GM12878 (cell line): ENCODE data around the gene LEUTX. TPM values are rescaled to one million over a fixed set of nuclear protein-coding genes. Genes with fewer than 3 reads are reported as not detected.
A peak's percentile ranks its signal among the peaks of the same experiment; 100 is the strongest.

Source experiments
- ATAC-seq: fragments of 200-7000 bp; cut with Tn5 transposase; 3 replicates; pipeline ENCODE4 v1.9.1; 2020; ENCODE audit warnings: mild to moderate bottlenecking, moderate library complexity
- BruUV-seq: library from RNA; stranded (reverse); fragments of 400-500 nt; replicated peaks from 2 replicates; lab custom pipeline; 2021; lab: Mats Ljungman, UMichigan
- CTCF ChIA-PET: fragments of 300-600 bp; sonication (Branson Sonifier 250); formaldehyde crosslinking; extraction: SDS; loops from one replicate; lab custom pipeline; 2021; ENCODE audit warnings: inconsistent platforms; lab: Yijun Ruan, JAX
- POLR2A ChIA-PET: fragments of 350-600 bp; formaldehyde crosslinking; extraction: SDS; loops from one replicate; lab custom pipeline; 2021; ENCODE audit warnings: inconsistent platforms; lab: Charles Lee
- RAD21 ChIA-PET: fragments of 300-600 bp; sonication (Branson Sonifier 250); formaldehyde crosslinking; loops from one replicate; lab custom pipeline; 2023; ENCODE audit warnings: antibody characterized with exemption; ENCODE audit not compliant: unreplicated experiment; lab: Charles Lee
- SMC1A ChIA-PET: fragments of 300-600 bp; sonication (Branson Sonifier 250); formaldehyde crosslinking; loops from one replicate; lab custom pipeline; 2023; ENCODE audit not compliant: unreplicated experiment, uncharacterized antibody; lab: Charles Lee
- DNase-seq: peaks from one replicate; pipeline ENCODE4 v3.0.0-alpha.2; 2011; ENCODE audit warnings: low read depth, low spot score
- FAIRE-seq: peaks from 3 replicates; lab custom pipeline; 2011; peaks lifted over from hg19 to GRCh38; lab: Jason Lieb, UNC
- H2AFZ ChIP-seq: 2 replicates; pipeline ENCODE4 v1.6.0; 2011; ENCODE audit warnings: low read depth, low read length, control low read depth; ENCODE audit not compliant: control insufficient read depth
- H3K27ac ChIP-seq: 2 replicates; pipeline ENCODE4 v1.5.1; 2011; ENCODE audit warnings: control low read depth; ENCODE audit not compliant: control insufficient read depth, insufficient read depth
- H3K27me3 ChIP-seq, 2 experiments: replicated peaks in 1 of 2; 2 replicates each; pipeline versions ENCODE4 v1.6.0 to v1.6.1; 2011; ENCODE audit warnings: low read length in 1 of 2; ENCODE audit not compliant: control insufficient read depth in 2 of 2, insufficient read depth in 2 of 2
- H3K36me3 ChIP-seq, 2 experiments: 2 replicates each; pipeline ENCODE4 v1.5.1; 2011; ENCODE audit warnings: low read length in 1 of 2; ENCODE audit not compliant: control insufficient read depth in 2 of 2, insufficient read depth in 2 of 2
- H3K4me1 ChIP-seq: 2 replicates; pipeline ENCODE4 v1.6.1; 2011; ENCODE audit warnings: mild to moderate bottlenecking, low read length, moderate library complexity, mixed read lengths; ENCODE audit not compliant: control insufficient read depth, insufficient read depth
- H3K4me2 ChIP-seq: 2 replicates; pipeline ENCODE4 v1.6.0; 2011; ENCODE audit warnings: control low read depth; ENCODE audit not compliant: control insufficient read depth, insufficient read depth
- H3K4me3 ChIP-seq: fragments of 200-600 bp; sonication (generic); 2 replicates; pipeline ENCODE4 v1.5.1; 2016
- H3K79me2 ChIP-seq: 2 replicates; pipeline ENCODE4 v1.6.0; 2011; ENCODE audit warnings: low read length; ENCODE audit not compliant: control insufficient read depth, insufficient read depth
- H3K9ac ChIP-seq: 2 replicates; pipeline ENCODE4 v1.8.0; 2011; ENCODE audit warnings: low read length, control low read depth, mixed read lengths; ENCODE audit not compliant: control insufficient read depth, insufficient read depth
- H3K9me3 ChIP-seq: replicated peaks from 3 replicates; pipeline ENCODE4 v1.5.1; 2011; ENCODE audit warnings: mild to moderate bottlenecking, low read length; ENCODE audit not compliant: control insufficient read depth, insufficient read depth
- H4K20me1 ChIP-seq: 2 replicates; pipeline ENCODE4 v1.6.0; 2011; ENCODE audit not compliant: control insufficient read depth, insufficient read depth
- CBX3 ChIP-seq: fragments of 200-600 bp; sonication (generic); IDR thresholded peaks from 2 replicates; pipeline ENCODE4 v1.6.1; 2016; ENCODE audit warnings: low read depth, borderline replicate concordance
- IKZF2 ChIP-seq, 2 experiments: fragments of 450-650 bp; IDR thresholded peaks; 2 replicates each; pipeline ENCODE4 v1.6.1; 2017; ENCODE audit warnings: mild to moderate bottlenecking in 2 of 2, moderate library complexity in 2 of 2
- MTA3 ChIP-seq: IDR thresholded peaks from 2 replicates; pipeline ENCODE4 v1.6.1; 2012; ENCODE audit warnings: low read length, inconsistent platforms, borderline replicate concordance
- SMAD1 ChIP-seq: fragments of 450-650 bp; IDR thresholded peaks from 2 replicates; pipeline ENCODE4 v1.6.1; 2018; ENCODE audit warnings: mild to moderate bottlenecking, low read depth; ENCODE audit not compliant: partially characterized antibody
- SPI1 ChIP-seq: IDR thresholded peaks from 2 replicates; pipeline ENCODE4 v1.6.1; 2011; ENCODE audit warnings: low read depth, mild to moderate bottlenecking, low read length, moderate library complexity, borderline replicate concordance; ENCODE audit not compliant: insufficient read depth
- WGBS: methylation state at CpG from one replicate; pipeline ENCODE4 v1.1.6; 2016; ENCODE audit warnings: low lambda C conversion rate; ENCODE audit not compliant: insufficient replicate concordance, insufficient coverage; ENCODE audit errors: missing lambda C conversion rate; 5-methylcytosine and 5-hydroxymethylcytosine counted together
- in situ Hi-C: fragments of 300-500 bp; cut with MboI; formaldehyde crosslinking; loops from 9 replicates; pipeline ENCODE4 v1.14.3; 2018; ENCODE audit warnings: mixed read lengths
- intact Hi-C: fragments of 100-400 bp; cut with micrococcal nuclease; formaldehyde crosslinking; loops from one replicate; pipeline ENCODE4 v1.14.2; 2022; ENCODE audit not compliant: unreplicated experiment
- polyA plus RNA-seq, 11 experiments: library from polyadenylated mRNA; depleted of rRNA in 4 of 11; unstranded in 6 of 11; stranded (reverse) in 5 of 11; fragments of >200 nt; fragmentation: Nextera tagmentation in 4 of 11; fragmentation: Illumina TruSeq in 1 of 11; extraction: Ambion mirVana in 4 of 11; extraction: Trizol in 1 of 11; gene quantifications; 1 replicate in 1 of 11; 2 replicates in 10 of 11; pipeline versions ENCODE4 v1.2.1 to v1.2.3, GENCODE V29; 2011 to 2016; ENCODE audit warnings: inconsistent platforms in 2 of 11, missing spikeins in 2 of 11, low read depth in 1 of 11
- total RNA-seq, 4 experiments: library from RNA; depleted of rRNA in 3 of 4; stranded (reverse); fragments of >200 nt in 3 of 4; fragmentation: Illumina TruSeq in 1 of 4; extraction: Trizol in 1 of 4; gene quantifications; 2 replicates each; pipeline versions ENCODE4 v1.2.1 to v1.2.3, GENCODE V29; 2013 to 2021

LEUTX gene
- total and polyA plus RNA-seq, 10 of the 15 experiments (the other 5 are each of a cell fraction or from before 2014, with no cell fraction given): 0.29 to 0.46 (median 0.40) TPM; not detected in 4

DNA sequence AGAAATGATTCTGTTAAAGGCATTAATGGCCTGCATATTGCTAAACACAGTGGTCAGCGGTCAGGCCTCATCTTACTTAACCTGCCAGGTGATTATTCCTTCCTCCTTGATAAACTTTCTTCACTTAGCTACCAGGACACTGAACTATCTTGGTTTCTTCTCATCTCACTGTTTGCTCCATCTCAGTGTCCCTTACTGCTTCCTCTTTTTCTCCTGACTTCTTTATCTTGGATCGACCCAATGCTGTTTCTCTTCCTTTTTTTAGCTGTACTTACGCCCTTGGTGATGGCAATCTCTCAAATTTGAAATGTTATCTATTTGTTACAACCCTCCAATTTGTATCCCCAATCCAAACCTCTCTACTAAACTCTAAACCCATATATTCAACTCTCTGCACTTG, 33.0 kb upstream of the LEUTX start:
- in situ Hi-C loops: no loop called here
- ChIA-PET RAD21 (no interaction called here), POLR2A (interaction anchor here (0.6 kb wide), 1 partner anchor 1500 kb away, joined by 3 read pairs; no protein-coding TSS in a partner anchor), SMC1A (interaction anchor here (0.7 to 2.0 kb wide), 3 partner anchors 10 to 72 kb away, joined by 3 to 5 read pairs (median 4); no protein-coding TSS in a partner anchor), CTCF (interaction anchor here (1.0 kb wide), 1 partner anchor 12 kb away, joined by 3 read pairs; no protein-coding TSS in a partner anchor)
- intact Hi-C loops: no loop called here
- Histone ChIP-seq H3K27me3 (no peaks in the 10 kb centered on the region), H3K79me2 (no peaks in the 10 kb centered on the region), H3K4me1 (no peaks in the 10 kb centered on the region), H3K36me3 (no peaks in the 10 kb centered on the region), H2AFZ (no peak overlapping the region), H4K20me1 (no peaks in the 10 kb centered on the region), H3K9ac (no peak overlapping the region), H3K4me3 (no peak overlapping the region), H3K27ac (no peak overlapping the region), H3K9me3 (no peaks in the 10 kb centered on the region), H3K4me2 (no peak overlapping the region)
- FAIRE-seq (no peak), ATAC-seq (no peak), DNase-seq (no peak)
- 34% methylated on average over 3 of the region's 3 CpGs for WGBS
- no TSS peak for BruUV-seq
- TF ChIP-seq IKZF2 (IDR thresholded peaks at IDR 0.05) (no peak; a peak in 1 of 4 replicates), SPI1 (peak; percentile 46; the same call in 1 of the 2 replicates), CBX3 (no peak)

DNA sequence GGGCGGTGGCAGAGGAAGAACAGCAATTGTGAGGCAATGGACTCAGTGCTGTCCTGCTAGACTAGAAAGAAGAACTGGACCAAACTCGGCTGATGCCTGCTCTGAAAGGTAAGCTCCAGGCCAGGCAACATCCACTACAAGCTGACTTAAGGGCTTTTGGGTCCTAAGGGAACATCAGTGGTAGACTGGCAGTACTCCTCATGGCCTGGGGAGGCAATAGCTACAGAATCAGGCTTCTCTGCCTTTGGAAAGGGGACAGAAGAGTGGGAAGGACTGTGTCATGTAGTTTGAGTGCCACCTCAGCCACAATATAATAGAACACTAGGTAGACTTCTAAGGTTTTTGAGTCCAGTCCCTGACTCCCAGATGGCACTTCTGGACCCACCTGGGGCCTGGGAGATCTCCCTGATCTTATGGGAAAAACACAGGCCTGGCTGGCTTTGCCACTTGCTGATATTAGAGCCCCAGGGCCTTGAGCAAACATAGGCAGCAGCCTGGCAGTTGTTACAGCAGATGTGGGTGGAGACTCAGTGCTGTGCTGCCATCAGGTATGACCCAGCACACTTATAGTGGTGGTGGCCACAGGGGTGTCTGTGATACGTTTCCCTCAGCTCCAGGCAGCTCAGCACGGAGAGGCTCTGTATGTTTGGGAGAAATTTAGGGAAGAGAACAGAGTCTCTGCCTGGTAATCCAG, 31.7 kb upstream of the LEUTX start:
- Histone ChIP-seq H3K4me1 (no peaks in the 10 kb centered on the region), H3K4me3 (no peak overlapping the region), H3K9ac (no peak overlapping the region), H3K27ac (no peak overlapping the region), H2AFZ (no peak overlapping the region), H4K20me1 (no peaks in the 10 kb centered on the region)
- ChIA-PET RAD21 (no interaction called here), POLR2A (no interaction called here)
- WGBS: 44% methylated on average over 4 of the region's 4 CpGs
- TF ChIP-seq SMAD1 (no peak), MTA3 (no peak)
- TF ChIP-seq, all 136 proteins: peak for 0
- H3K9me3 ChIP-seq: no peaks in the 10 kb centered on the region
- no peaks in the 10 kb centered on the region for H3K36me3 ChIP-seq
- no peaks in the 10 kb centered on the region for H3K79me2 ChIP-seq
- H3K27me3 ChIP-seq: no peaks in the 10 kb centered on the region
- BruUV-seq: no TSS peak
- DNase-seq (no peak), ATAC-seq (no peak), FAIRE-seq (no peak)
- intact Hi-C loops: no loop called here
- ChIA-PET CTCF (no interaction called here), SMC1A (no interaction called here)
- H3K4me2 ChIP-seq: no peak overlapping the region
- in situ Hi-C loops: no loop called here
